ENCODE data around the gene PIEZO2.

Gene PIEZO2

DNA sequence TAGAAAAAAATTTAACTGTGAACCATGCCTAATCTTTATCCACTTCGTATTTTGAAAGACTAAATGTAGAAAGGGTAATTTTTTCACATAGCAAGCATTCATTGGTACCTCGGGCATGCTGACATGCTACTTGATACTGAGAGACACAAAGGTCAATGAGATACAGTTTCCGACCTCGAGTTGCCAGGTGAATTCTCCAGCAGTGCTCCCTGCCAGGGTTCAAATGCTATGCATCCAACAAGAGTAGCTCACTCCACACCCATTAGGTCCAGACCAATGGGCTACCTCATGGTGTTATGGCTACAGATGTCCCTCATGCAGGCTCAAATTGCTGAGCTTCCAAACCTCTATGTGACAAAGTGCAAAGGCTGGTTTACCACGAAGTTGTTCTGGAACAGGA is 305.8 kb downstream of the PIEZO2 start:
- DNase-seq (ENCODE audit: low spot score), result no peak

DNA sequence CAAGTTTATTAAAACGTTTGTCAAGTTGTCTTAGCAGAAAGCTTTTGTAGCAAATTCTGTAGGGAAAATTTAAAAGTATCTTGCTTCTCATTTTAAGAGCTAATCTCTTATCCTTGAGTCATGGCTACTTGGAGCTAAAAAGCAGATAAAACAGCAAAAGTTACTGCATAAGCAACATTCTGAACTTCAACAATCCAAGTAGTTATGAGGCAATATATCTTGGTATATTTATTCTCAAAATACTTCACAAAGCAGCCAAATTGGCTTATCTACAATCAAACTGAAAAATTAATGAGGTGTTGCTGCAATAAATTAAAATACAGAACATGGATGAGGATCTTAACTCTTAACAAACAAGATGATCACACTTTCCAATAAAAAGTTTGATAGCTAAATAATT is 306.5 kb downstream of the PIEZO2 start:
- no peak for DNase-seq (ENCODE audit: low spot score)

DNA sequence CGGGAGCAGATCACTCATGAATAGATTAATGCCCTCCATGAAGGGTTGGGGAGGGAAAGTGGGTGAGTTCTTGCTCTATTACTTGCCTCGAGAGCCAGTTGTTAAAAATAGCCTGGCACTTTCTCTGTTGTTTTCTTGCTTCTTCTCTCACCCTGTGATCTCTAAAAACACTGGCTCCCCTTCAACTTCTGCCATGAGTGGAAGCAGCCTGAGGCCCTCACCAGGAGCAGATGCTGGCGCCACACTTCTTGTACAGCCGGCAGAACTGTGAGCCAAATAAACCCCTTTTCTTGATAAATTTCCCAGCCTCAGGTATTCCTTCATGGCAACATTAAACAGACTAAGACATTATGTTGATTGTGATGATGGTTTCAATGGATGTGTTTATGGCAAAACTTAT is 307.0 kb downstream of the PIEZO2 start:
- DNase-seq (ENCODE audit: low spot score), result no peak

DNA sequence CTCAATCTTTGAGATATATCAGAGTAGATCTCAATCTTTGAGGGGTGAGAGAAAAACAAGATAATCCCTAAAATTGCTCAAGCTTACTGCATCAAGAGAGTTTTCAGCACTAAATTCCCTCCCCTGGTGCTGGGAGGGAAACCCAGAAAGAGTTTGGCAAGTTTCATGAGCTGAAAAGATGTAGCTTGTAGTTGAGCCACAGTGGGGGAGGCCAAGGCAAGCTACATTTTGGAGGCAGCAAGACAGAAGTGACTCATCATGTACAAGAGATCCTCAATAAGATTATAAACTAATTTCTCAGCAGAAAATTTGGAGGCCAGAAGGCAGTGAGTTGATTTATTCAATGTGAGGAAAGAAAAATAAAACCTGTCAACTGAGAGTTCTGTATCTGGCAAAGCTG is 308.2 kb downstream of the PIEZO2 start:
- DNase-seq (ENCODE audit: low spot score), result no peak

DNA sequence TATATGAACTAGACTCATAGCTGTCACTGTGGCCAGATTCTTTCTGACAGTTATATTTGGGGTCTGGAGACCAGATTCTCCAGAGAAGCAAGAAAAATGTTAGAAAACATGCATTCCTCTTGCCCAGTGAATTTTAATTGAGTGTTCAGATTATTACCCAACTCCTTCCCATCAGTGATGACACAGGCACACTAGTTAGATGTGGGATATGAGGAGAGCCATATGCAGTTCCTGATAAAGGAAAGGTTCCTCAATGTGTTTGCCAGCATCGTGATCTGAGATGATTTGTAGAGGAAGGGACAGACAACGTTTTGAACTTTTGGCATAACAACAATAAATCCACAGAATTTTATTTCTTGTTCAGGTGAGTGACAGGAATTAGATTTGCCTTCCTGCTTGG is 308.6 kb downstream of the PIEZO2 start:
- no peak for DNase-seq (ENCODE audit: low spot score)

DNA sequence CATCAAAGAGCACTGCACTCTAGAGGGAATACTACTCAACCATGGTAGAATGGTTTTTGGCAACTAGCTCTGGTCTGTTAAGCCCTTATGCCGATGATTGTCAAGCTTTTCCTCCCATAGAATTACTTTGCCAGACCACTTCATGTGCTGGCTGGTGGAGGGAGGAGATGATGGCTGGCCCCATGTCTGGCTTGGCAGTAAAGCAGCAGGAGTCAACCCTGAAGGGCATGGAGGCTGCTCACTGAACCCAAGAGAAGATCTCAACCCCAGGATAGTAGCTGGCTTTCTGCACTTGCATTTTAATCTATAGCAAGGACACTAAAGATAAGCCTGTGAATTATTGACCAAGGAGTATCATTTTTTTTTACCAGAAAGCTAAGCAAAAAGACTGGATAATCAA is 309.9 kb downstream of the PIEZO2 start:
- no peak for DNase-seq (ENCODE audit: low spot score)

DNA sequence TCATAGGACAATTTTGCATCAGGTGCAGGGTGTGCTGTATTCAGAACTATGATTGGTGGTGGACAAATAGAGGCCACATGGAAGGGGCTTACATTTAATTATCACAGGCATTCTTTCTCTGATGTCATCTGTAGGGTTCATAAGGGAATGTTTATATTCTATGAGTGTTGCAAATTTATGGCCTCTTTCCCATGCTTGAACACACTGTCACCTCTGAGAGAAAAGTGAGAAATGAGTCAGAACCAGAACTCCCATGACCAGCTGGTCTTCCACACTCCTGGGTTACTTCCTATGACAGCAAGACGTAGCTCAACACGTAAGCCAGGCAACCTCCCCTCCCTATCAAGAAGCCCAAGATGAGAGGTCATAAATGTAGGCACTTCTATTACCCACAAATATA is 310.8 kb downstream of the PIEZO2 start:
- DNase-seq (ENCODE audit: low spot score), result no peak

DNA sequence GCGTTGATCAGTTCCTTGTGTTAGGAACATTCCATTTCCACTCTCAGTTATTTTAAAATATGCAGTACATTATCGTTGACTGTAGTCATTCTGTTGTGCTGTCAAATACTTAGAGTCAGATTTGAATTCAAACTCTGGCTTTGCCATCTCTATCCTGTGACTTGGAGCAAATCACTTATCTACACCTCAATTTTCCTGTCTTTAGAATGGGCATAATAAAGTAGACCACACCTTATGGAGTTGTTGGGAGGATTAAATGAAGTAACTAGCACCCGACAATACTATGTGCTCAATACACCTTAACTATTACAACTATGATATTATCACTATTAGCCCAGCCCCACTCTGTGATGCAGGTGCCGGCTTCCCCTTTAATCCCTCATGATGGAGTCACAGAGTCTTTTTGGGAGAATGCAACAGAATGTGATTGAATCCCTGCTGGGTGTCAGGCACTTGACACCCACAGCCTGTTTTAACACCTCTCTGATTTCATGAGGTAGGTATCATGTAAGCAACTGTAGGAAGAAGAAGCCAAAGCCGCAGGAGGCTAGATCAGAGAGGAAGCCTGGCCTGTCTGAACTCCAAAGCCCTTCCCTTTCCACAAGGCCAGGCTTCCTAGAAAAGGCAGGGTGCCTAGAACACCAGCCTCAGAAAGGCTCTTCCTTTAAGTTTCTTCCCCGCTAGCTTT is 315.1 kb downstream of the PIEZO2 start:
- no peak for DNase-seq (ENCODE audit: low spot score)

DNA sequence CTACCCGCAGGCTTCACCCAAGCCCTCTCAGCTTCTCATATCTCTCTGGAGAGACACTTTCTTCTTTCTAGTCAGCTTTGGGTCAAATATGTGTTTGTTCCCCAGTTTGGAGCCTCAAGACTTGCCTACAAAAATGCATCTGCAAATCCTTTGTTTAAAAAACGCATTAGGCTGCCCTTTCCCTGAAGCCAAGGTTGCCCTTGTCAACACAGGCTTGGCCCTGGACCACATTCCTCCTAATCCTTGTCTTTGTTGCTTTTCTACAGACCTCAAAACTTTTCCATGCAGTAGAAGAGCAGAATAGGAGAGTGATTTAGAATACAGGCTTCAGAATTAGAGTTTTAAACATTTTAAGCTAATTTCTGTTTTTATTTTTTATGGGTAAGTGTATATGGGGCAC is 315.7 kb downstream of the PIEZO2 start:
- DNase-seq (ENCODE audit: low spot score), result no peak

DNA sequence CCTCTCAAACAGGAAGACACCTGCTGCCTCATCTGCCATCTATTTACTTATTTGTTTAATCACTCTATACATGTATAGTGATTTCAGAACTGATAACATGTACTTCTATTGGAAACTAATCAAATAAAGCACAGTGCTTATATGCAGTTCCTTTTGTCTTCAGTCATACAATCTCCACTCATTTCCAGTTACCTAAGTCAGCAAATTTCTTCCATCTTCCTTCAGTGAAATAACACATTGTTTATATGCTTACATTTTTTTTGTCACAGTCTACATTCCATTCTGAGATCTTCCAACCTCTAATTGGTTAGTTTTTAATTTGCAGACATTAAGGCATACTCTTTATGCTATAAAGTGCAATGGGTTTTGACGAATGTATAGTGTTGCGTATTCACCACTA is 323.0 kb downstream of the PIEZO2 start:
- DNase-seq (ENCODE audit: low spot score), result no peak

DNA sequence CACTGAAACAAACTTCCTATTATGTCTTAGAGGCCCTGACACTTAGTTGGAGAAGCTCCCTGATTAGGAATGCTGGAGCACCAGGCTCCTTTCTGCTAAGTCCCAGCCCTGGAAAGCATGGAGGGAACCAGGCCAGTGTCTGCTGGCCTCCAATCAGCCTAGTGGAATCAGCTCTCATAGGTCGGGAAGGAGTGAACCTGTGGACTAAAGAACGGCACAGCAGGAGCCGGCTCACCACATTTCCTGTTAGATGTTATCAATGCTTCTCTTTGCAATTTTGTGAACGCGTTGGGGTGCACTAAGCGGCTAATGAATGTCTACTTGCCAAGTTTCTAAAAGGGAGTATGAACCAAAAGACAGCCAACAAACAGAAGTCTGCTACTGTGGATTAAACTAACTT is 326.9 kb downstream of the PIEZO2 start:
- peak; percentile 41 for DNase-seq (ENCODE audit: low spot score)

DNA sequence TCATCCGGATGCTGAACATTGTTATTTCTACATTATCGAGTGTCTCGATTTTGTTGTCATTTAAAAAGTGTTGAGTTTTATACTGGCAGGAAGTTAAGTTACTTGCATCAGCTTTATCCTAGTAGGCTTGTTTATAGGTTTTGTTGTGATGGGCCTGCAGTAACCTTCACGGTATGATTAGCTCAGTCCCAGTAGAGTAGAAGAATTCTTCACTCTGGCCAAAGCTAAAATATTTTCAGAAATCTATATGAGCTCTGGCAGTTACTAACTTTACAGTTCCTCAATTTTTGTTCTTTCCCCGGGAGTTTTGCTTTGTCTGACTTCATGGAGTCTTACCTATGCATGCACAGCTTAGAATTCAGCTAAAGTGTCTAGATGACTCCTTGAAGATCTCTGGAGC is 328.7 kb downstream of the PIEZO2 start:
- DNase-seq (ENCODE audit: low spot score), result no peak

DNA sequence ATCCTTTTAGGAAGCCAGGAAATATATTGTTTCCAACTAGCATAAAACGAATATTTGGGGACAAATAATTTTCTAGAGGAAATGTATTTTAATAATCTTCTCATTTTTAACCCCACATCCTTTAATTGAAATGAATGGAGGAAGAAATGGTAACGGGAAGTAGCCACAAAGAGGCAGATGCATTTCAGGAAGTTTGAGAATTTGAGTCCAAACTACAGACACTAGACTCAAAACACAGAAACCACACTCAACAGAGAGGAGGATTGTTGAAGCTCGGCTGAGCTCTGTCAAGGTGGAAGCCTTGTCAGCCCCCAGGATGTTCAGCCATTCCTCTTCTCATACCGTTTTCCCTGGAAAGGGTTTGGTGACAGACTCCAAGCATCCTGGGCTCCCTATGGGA is 335.0 kb downstream of the PIEZO2 start:
- no peak for DNase-seq (ENCODE audit: low spot score)

DNA sequence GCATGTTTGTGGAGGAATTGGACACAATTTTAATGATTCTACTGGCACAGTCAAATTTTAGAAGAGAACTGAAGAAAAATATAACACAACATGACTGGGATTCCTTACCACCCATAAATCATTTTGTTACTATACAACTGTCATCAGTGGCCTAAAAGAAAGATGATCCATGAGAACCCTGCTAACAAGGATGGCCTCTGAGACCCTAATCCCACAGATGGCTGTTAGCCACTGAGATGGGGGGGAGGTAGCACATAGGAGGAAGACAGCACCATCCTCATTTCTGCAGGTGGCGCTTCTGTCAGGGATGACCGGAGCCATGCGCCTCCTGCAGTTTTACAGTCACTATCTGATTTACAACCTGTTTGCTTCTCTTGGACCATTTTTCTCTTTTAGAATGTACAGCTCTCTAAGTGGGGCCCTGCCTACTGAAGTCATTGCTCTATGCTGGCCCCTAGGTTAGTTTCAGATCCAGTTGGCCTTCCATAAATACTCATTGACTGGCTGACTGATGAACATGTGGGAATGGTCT is 343.7 kb downstream of the PIEZO2 start:
- DNase-seq (ENCODE audit: low spot score), result no peak

DNA sequence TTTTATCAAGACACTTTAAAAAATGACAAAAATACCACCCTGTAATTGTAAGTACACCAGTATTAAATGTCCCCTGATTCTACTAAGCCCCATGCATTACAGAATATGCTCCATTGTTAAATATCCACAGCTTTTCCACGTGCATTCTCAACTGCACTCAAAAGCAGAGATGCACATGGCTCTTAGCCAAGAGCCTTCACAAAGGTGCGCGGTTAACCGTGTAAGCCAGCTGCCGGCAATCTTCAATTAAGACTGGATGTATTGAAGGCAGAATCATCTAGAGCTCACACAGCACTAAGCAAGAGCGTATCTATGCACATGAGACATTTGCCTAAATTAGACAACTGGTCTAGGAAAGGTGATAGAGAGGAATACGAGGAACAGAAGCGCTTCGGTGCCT is 345.2 kb downstream of the PIEZO2 start:
- no peak for DNase-seq (ENCODE audit: low spot score)

DNA sequence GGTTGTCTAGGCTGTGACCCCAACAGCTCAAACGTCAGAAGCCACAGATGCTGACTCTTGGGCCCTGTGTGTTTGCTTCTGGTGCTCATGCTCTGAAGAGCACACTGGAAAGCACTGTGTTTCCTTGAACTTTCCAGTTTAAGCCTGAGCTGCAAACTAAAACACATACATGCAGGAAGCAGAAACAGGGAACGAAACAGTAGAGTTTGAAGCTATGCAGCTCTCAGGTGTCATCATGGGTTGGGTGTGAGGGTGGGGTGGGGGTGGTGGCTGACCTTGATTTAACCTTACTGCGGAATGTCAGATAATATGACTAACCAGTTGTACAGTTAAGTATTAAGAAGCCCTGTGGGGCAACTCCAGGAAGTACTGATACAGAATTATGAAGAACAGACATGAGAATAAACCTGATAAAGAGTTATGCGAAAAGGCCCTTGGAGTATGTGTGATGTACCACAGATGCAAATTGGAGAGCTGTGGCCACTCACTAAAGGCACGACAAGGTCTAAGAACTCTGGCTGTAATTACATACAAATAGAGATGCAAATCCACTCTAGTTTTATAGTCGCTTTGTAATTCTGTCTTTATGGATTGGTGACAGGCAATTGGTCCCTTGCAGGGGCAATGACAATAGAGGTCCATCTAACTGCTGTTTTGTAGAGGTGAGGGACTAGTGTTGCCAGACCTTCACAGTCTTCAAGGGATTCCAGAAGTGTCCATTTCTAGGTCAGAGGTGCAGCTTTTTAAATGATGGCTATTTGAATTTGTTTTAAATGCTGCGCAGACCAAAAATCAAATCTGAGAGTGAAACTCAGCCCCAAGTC is 350.4 kb downstream of the PIEZO2 start:
- DNase-seq (ENCODE audit: low spot score), result no peak

DNA sequence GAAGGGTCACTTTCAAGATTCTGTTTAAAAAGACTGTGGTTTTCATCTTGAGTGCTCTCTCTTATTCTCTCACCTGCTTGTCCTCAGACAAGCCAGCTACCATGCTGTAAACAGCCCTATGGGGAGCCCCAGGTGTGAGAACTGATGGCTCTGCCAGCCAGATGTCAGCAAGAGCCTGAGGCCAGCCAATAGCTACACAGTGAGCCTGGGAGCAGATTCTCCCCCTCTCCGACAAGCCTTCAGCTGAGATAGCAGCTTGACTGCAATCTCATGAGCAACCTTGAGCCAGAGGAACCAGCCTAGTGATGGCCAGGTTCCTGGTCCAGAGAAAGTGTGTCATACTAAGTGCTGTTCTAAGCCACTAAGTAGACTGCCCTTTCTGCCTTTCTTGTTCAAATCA is 351.5 kb downstream of the PIEZO2 start:
- peak; percentile 30 for DNase-seq (ENCODE audit: low spot score)

DNA sequence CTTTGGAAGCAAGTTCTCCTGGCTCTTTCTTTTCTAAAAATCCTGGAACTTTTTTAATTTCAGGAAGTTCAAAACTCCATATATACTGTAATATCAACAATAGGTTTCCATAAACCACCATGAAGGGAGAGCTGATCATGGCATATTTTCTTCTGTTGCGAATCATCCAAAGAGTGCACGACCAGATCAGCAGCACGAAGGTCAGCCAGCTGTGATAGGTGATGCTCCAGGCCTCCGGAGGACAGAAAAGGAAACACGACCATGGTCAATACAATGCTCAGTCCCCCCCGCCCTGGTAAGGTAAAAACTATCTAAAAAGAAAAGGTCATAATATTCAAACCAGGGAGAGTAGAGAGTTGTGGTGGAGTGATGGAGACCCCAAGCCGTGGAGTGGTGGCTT is 354.6 kb downstream of the PIEZO2 start:
- no peak for DNase-seq (ENCODE audit: low spot score)

DNA sequence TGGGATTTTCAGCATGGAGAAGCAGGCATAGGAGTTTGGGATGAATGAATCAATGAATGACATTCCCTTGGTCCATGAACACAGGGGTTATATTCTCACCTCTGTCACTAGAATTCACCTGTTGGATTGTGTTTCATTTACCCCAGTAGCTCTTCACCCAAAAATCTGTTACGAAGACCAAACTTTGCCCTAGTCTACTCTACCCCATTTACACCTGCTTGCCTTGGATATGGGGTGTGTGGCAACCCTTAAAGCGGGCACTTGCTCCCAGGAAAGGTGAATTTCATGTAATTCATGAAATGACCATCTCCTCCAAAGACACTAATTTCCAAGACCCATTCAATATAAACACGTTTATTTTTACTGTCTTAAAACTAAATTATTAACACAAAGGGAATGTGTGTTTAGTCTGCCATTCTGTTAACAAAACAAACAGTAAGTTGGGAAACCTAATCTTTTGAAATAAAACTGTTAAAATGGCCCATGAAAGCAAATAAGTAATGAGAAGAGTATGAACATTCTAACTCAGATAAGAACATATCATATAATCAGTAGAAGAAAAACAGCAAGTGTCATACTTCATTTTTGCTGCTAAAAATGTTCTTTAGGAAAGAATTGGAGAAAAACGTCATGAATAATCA is 355.5 kb downstream of the PIEZO2 start:
- no peak for DNase-seq (ENCODE audit: low spot score)

DNA sequence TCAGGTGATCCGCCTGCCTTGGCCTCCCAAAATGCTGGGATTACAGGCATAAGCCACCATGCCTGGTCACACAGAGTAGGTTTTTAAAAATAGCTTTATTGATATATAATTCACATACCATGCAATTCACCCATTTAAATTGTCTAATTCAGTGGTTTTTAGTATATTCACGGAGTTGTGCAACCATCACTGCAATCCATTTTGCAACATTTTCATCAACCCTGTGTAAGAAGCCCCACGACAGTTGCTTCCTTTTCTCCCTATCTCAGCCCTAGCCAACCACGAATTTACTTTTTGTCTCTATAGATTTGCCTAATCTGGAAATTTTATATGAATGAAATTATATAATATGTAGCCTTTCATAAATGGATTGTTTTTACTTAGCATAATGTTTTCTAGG is 357.2 kb downstream of the PIEZO2 start:
- no peak for DNase-seq (ENCODE audit: low spot score)

DNA sequence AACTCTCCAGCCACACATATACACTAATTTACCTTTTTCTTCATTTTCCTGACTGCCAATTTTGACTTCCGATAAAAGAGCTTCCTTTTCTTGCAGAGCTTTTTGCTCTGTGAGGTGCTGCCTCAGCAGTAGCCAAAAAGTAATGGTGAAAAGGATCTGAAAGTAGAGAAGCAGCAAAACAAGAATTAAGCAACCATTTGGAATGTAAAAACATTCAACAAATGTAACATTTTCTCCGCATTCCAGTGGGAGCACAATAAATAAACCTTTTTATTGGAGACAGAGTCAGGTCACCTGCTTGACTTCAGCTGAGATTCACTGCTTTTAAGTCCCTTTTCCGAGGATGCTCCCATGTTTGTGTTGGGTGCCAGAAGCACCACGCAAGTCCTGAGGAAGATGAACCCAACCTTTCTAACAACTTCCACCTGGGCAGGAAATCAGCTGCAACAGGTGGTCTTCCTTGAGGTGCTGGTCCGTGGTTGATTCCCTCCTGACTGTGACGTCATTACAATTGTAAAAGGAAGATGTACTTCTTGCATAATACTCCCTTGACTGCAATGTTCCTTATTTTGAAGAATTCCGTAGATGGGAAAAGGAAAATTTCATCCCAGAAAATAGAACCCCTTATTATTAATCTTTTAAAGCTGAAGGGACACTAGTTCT is 358.1 kb downstream of the PIEZO2 start:
- no peak for DNase-seq (ENCODE audit: low spot score)

DNA sequence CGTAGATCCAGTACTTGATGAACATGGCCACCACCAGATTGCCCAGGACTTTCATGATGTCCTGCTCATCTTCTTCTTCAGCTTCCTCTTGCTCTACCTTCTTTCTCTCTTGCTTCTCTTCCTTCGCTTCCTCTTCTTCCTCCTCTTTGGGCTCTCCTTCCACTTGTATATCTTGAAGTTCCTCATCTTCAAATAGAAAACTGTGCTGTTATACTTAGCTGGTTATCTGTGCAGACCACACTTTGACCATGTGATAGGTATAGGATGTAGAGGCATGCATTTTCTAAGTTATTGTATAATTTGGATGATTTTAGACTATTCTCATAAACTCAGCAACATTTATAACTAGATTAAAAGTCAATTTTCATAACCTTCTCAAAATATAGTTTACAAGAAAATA is 360.2 kb downstream of the PIEZO2 start:
- no peak for DNase-seq (ENCODE audit: low spot score)

Data from iPS-NIHi11 (cell line).